Measurements from ENCODE around the gene LRRC45.

The LRRC45 gene

GRCh38 chr17:82007228-82007494, 15.9 kb upstream of the LRRC45 start:
- H3K36me3 ChIP-seq, result peaks cover 5% of the 10 kb centered on the region
- DNase-seq, result no peak
- H3K27me3 ChIP-seq, result no peaks in the 10 kb centered on the region
- peaks cover 24% of the 10 kb centered on the region for H3K4me1 ChIP-seq
- H3K4me3 ChIP-seq (ENCODE audit: low read depth, low read length), result no peak overlapping the region
- TF ChIP-seq, protein P1, sequence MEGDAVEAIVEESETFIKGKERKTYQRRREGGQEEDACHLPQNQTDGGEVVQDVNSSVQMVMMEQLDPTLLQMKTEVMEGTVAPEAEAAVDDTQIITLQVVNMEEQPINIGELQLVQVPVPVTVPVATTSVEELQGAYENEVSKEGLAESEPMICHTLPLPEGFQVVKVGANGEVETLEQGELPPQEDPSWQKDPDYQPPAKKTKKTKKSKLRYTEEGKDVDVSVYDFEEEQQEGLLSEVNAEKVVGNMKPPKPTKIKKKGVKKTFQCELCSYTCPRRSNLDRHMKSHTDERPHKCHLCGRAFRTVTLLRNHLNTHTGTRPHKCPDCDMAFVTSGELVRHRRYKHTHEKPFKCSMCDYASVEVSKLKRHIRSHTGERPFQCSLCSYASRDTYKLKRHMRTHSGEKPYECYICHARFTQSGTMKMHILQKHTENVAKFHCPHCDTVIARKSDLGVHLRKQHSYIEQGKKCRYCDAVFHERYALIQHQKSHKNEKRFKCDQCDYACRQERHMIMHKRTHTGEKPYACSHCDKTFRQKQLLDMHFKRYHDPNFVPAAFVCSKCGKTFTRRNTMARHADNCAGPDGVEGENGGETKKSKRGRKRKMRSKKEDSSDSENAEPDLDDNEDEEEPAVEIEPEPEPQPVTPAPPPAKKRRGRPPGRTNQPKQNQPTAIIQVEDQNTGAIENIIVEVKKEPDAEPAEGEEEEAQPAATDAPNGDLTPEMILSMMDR (IDR thresholded peaks at IDR 0.05; ENCODE audit: low read depth, low read length), result no peak
- no peaks in the 10 kb centered on the region for H3K9me3 ChIP-seq

GRCh38 chr17:82007495-82008257, 15.4 kb upstream of the LRRC45 start:
- Histone ChIP-seq H3K4me1 (peaks cover 29% of the 10 kb centered on the region), H3K27me3 (no peaks in the 10 kb centered on the region), H3K36me3 (peaks cover 5% of the 10 kb centered on the region), H3K4me3 (ENCODE audit: low read depth, low read length) (no peak overlapping the region), H3K9me3 (no peaks in the 10 kb centered on the region)
- TF ChIP-seq, protein P1 (IDR thresholded peaks at IDR 0.05; ENCODE audit: low read depth, low read length), result no peak
- DNase-seq, result no peak

DNA sequence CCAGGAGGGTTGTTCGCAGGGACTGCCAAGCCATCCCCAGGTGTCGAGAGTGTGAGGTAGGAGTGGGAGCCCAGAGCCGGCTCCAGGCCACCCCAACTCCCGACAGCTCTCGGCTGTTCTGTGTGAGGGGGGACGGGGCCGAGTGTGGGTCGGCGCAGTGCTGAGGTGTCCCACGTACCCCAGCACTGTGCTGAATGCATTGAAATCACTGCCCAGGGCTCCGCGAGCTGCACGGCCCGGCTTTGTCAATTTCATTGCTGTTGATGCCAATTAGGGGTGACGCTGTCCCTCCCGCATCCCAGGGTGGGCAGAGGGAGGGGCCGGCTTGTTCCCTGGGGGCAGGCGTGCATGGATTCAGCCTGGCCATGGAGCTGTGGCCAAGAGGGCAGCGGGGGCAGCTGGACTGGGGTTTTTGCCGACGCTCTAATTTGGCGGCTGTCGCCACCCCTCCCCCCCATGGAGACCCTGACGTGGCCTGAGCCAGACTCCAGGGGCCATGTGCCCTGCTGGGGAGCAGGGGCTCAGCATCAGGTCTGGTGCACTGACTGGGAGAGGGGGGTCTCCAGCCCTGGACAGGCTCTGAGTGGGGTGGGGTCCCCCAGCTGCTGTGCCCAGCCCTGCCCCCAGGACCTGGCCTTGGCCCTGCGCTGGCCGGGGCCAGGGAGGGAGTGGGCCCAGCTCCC, 14.7 kb upstream of the LRRC45 start:
- no peak overlapping the region for H3K4me3 ChIP-seq (ENCODE audit: low read depth, low read length)
- no peak for DNase-seq
- TF ChIP-seq, protein P1 (IDR thresholded peaks at IDR 0.05; ENCODE audit: low read depth, low read length), result no peak
- H3K27me3 ChIP-seq, result no peaks in the 10 kb centered on the region
- H3K4me1 ChIP-seq, result peaks cover 29% of the 10 kb centered on the region
- H3K9me3 ChIP-seq, result no peaks in the 10 kb centered on the region
- H3K36me3 ChIP-seq, result peaks cover 5% of the 10 kb centered on the region

- H3K27me3 ChIP-seq, result no peaks in the 10 kb centered on the region
- no peak for DNase-seq
Measured at GRCh38 chr17:82008941-82009405, 14.1 kb upstream of the LRRC45 start.

DNA sequence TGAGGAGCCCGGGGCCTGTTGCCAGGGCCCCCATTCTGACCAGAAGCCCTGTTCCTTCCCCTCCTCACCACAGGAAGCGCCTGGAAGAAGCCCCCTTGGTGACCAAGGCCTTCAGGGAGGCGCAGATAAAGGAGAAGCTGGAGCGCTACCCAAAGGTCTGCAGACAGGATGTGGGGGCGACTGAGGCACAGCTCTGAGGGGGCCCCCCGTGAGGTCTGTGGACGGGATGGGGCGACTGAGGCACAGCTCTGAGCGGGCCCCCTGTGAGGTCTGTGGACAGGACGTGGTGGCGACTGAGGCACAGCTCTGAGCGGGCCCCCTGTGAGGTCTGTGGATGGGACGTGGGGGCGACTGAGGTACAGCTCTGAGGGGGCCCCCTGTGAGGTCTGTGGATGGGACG, 13.7 kb upstream of the LRRC45 start:
- TF ChIP-seq, protein P1 (IDR thresholded peaks at IDR 0.05; ENCODE audit: low read depth, low read length), result no peak
- Histone ChIP-seq H3K9me3 (no peaks in the 10 kb centered on the region), H3K36me3 (peaks cover 5% of the 10 kb centered on the region; the same call in 1 of the 2 replicates), H3K27me3 (no peaks in the 10 kb centered on the region), H3K4me1 (peaks cover 32% of the 10 kb centered on the region), H3K4me3 (ENCODE audit: low read depth, low read length) (no peak overlapping the region)
- no peak for DNase-seq

More at GRCh38 chr17:82008941-82009405, 14.1 kb upstream of the LRRC45 start:
- Histone ChIP-seq H3K4me3 (ENCODE audit: low read depth, low read length) (no peak overlapping the region), H3K36me3 (peaks cover 5% of the 10 kb centered on the region; the same call in 1 of the 2 replicates), H3K9me3 (no peaks in the 10 kb centered on the region), H3K4me1 (peaks cover 29% of the 10 kb centered on the region)
- TF ChIP-seq, protein P1 (IDR thresholded peaks at IDR 0.05; ENCODE audit: low read depth, low read length), result no peak
